ENCODE data around the gene CCDC185.
A peak's percentile ranks its signal among the peaks of the same experiment; 100 is the strongest.

Gene CCDC185

GRCh38 chr1:223358826-223359225, 34.4 kb upstream of the CCDC185 start:
- POLR2A ChIA-PET, result no interaction called here
- no peak for DNase-seq (ENCODE audit: extremely low spot score)
- CTCF ChIA-PET, result interaction anchor here (1.1 to 1.5 kb wide), 3 partner anchors 10 to 225 kb away, joined by 3 to 4 read pairs (median 3); no protein-coding TSS in a partner anchor
- no peak for TF ChIP-seq CTCF (IDR thresholded peaks at IDR 0.05; ENCODE audit: control extremely low read depth, extremely low read depth, low read depth, missing control alignments)

- ChIA-PET CTCF (no interaction called here), POLR2A (no interaction called here)
- TF ChIP-seq CTCF (IDR thresholded peaks at IDR 0.05; ENCODE audit: control extremely low read depth, extremely low read depth, low read depth, missing control alignments), result no peak
- peak; percentile 16 for DNase-seq (ENCODE audit: extremely low spot score)
These were observed 30.0 kb upstream of the CCDC185 start for GRCh38 chr1:223363057-223363855.

GRCh38 chr1:223363856-223364684, 29.1 kb upstream of the CCDC185 start, which contains the start of gene SUSD4:
TSS of gene SUSD4 (minus strand) at chr1:223364176. CDS start at chr1:223363425, 751 bp downstream.
- peak; percentile 37 for DNase-seq (ENCODE audit: extremely low spot score)
- TF ChIP-seq CTCF (IDR thresholded peaks at IDR 0.05; ENCODE audit: control extremely low read depth, extremely low read depth, low read depth, missing control alignments), result no peak
- CTCF ChIA-PET, result no interaction called here
- POLR2A ChIA-PET, result no interaction called here

GRCh38 chr1:223364685-223365382, 28.4 kb upstream of the CCDC185 start:
- POLR2A ChIA-PET, result no interaction called here
- no peak for TF ChIP-seq CTCF (IDR thresholded peaks at IDR 0.05; ENCODE audit: control extremely low read depth, extremely low read depth, low read depth, missing control alignments)
- CTCF ChIA-PET, result interaction anchor here (0.8 to 0.9 kb wide), 2 partner anchors 14 kb away, joined by 3 read pairs; no protein-coding TSS in a partner anchor
- DNase-seq (ENCODE audit: extremely low spot score), result no peak

GRCh38 chr1:223374064-223374610, 19.1 kb upstream of the CCDC185 start:
- TF ChIP-seq CTCF (IDR thresholded peaks at IDR 0.05; ENCODE audit: control extremely low read depth, extremely low read depth, low read depth, missing control alignments), result no peak
- ChIA-PET CTCF (interaction anchor here (1.7 kb wide), 1 partner anchor 13 kb away, joined by 4 read pairs; no protein-coding TSS in a partner anchor), POLR2A (no interaction called here)
- DNase-seq (ENCODE audit: extremely low spot score), result no peak

- POLR2A ChIA-PET, result no interaction called here
- TF ChIP-seq CTCF (IDR thresholded peaks at IDR 0.05; ENCODE audit: control extremely low read depth, extremely low read depth, low read depth, missing control alignments), result no peak
- CTCF ChIA-PET, result interaction anchor here (1.1 kb wide), 1 partner anchor 14 kb away, joined by 3 read pairs; no protein-coding TSS in a partner anchor
- no peak for DNase-seq (ENCODE audit: extremely low spot score)
These were observed 14.5 kb upstream of the CCDC185 start for GRCh38 chr1:223378754-223379153.
